Fibroblast of lung (primary cell): ENCODE data around the gene MEIOB. TPM values are rescaled to one million over a fixed set of nuclear protein-coding genes. Genes with fewer than 3 reads are reported as not detected.

Source experiments
- DNase-seq, 2 donors: peaks; one replicate each; pipeline versions ENCODE4 v3.0.0 to v3.0.0-alpha.2; 2010; ENCODE audit warnings: low read depth in 2 of 2
- H2AFZ ChIP-seq: 2 replicates; pipeline ENCODE4 v1.5.1; 2012; ENCODE audit warnings: low read length, control low read depth, inconsistent platforms
- H3K27ac ChIP-seq: 2 replicates; pipeline ENCODE4 v1.5.1; 2011; ENCODE audit warnings: low read length, control low read depth; ENCODE audit not compliant: insufficient read depth
- H3K27me3 ChIP-seq: 2 replicates; pipeline ENCODE4 v1.5.1; 2011; ENCODE audit warnings: mild to moderate bottlenecking, low read length; ENCODE audit not compliant: control insufficient read depth, insufficient read depth
- H3K36me3 ChIP-seq: 2 replicates; pipeline ENCODE4 v1.5.1; 2011; ENCODE audit warnings: low read length; ENCODE audit not compliant: control insufficient read depth, insufficient read depth
- H3K4me1 ChIP-seq: 2 replicates; pipeline ENCODE4 v1.5.1; 2011; ENCODE audit warnings: low read length; ENCODE audit not compliant: control insufficient read depth, insufficient read depth; ENCODE audit errors: extremely low read depth
- H3K4me2 ChIP-seq: 2 replicates; pipeline ENCODE4 v1.5.1; 2011; ENCODE audit warnings: low read length, control low read depth; ENCODE audit not compliant: insufficient read depth; ENCODE audit errors: extremely low read depth
- H3K4me3 ChIP-seq, 4 experiments: fragments of 200-600 bp in 1 of 4; sonication (generic) in 1 of 4; replicated peaks in 1 of 4; 2 replicates each; pipeline ENCODE4 v1.5.1; 2011 to 2016; ENCODE audit warnings: low read length in 4 of 4, low read depth in 3 of 4, mild to moderate bottlenecking in 3 of 4, control low read depth in 2 of 4, inconsistent platforms in 1 of 4, mixed read lengths in 1 of 4; ENCODE audit not compliant: insufficient read depth in 1 of 4; ENCODE audit errors: control extremely low read depth in 1 of 4
- H3K79me2 ChIP-seq: 2 replicates; pipeline ENCODE4 v1.5.1; 2012; ENCODE audit warnings: mild to moderate bottlenecking, low read length, inconsistent platforms; ENCODE audit not compliant: control insufficient read depth, insufficient read depth
- H3K9ac ChIP-seq: 2 replicates; pipeline ENCODE4 v1.5.1; 2011; ENCODE audit warnings: mild to moderate bottlenecking, low read length, control low read depth; ENCODE audit not compliant: insufficient read depth
- H3K9me3 ChIP-seq: 2 replicates; pipeline ENCODE4 v1.5.1; 2012; ENCODE audit warnings: low read depth, low read length; ENCODE audit not compliant: control insufficient read depth, insufficient read depth
- H4K20me1 ChIP-seq: 2 replicates; pipeline ENCODE4 v1.5.1; 2011; ENCODE audit warnings: low read length; ENCODE audit not compliant: control insufficient read depth, insufficient read depth; ENCODE audit errors: extremely low read depth
- CTCF ChIP-seq, 2 donors: IDR thresholded peaks in 1 of 2; conservative IDR thresholded peaks in 1 of 2; 1 replicate in 1 of 2; 2 replicates in 1 of 2; pipeline ENCODE4 v1.5.1; 2011 to 2012; ENCODE audit warnings: low read length in 2 of 2, control low read depth in 1 of 2, inconsistent platforms in 1 of 2, low read depth in 1 of 2, mild to moderate bottlenecking in 1 of 2
- EZH2 ChIP-seq: IDR thresholded peaks from 2 replicates; pipeline ENCODE4 v1.5.1; 2012; ENCODE audit warnings: low read length, control low read depth, mild to moderate bottlenecking; ENCODE audit errors: missing control alignments
- polyA plus RNA-seq, 2 donors: library from polyadenylated mRNA; depleted of rRNA in 1 of 2; stranded (reverse) in 1 of 2; unstranded in 1 of 2; fragments of >200 nt; gene quantifications; 2 replicates each; pipeline ENCODE4 v1.2.1, GENCODE V29; 2011 to 2012; ENCODE audit warnings: missing spikeins in 1 of 2
- total RNA-seq: library from RNA; depleted of rRNA; stranded (reverse); fragments of >200 nt; gene quantifications from 2 replicates; pipeline ENCODE4 v1.2.1, GENCODE V29; 2014

Gene MEIOB
- total and polyA plus RNA-seq, 2 donors (not counting 1 experiment from before 2014, with no cell fraction given), result not detected

DNA sequence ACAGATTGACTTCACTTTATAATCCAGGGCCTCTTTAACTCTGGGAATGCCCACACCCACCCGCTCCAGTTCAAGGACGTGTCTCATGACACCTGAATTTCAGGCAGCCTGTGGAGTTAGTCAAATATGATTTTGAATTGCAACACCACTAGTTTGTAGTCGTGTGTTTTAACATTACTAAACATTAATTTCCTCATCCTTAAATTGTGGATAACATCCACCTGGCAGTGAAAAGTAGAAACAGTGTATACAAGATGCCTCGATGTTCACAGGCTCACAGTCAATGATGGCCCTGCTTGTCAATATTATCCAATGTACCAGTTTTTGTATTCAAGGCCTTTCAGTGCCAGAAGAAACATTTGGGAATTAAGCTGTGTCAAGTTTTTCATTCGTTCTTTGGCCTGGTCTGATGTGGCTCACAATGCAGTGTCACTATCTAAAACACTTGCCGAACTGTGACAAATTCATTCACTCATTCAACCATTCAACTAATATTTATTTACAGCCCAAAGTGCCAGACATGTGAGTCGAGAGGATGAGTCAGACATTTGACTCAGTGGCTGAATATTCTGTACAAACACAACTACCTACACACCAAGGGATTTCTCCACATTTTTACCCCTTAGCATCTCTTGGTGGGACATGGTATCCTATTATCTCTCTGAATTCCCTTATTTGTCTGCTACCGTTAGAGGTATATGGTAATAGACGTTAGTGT is 1.4 kb downstream of the MEIOB start:
- peaks cover 3% of the 10 kb centered on the region for H3K4me1 ChIP-seq
- H2AFZ ChIP-seq, result no peak overlapping the region
- H3K4me2 ChIP-seq, result no peak overlapping the region
- H3K36me3 ChIP-seq, result no peaks in the 10 kb centered on the region
- H3K9ac ChIP-seq, result no peak overlapping the region
- no peaks in the 10 kb centered on the region for H3K9me3 ChIP-seq
- H3K27me3 ChIP-seq, result peaks cover 2% of the 10 kb centered on the region
- no peaks in the 10 kb centered on the region for H4K20me1 ChIP-seq
- H3K79me2 ChIP-seq, result no peaks in the 10 kb centered on the region
- TF ChIP-seq CTCF (conservative IDR thresholded peaks at IDR 0.05 in 1 of 2, IDR thresholded peaks at IDR 0.05 in 1 of 2; ENCODE audit: low read depth in 1 of 2, low read length in 2 of 2), result no peak
- no peak for TF ChIP-seq EZH2
- peak; percentile 38 to 83 for DNase-seq
- H3K4me3 ChIP-seq, result no peak overlapping the region
- no peak overlapping the region for H3K27ac ChIP-seq

GRCh38 chr16:1865902-1866690 is 5.9 kb downstream of the MEIOB start:
- H3K4me1 ChIP-seq, result peaks cover 3% of the 10 kb centered on the region
- no peaks in the 10 kb centered on the region for H3K79me2 ChIP-seq
- no peak overlapping the region for H2AFZ ChIP-seq
- no peak overlapping the region for H3K9ac ChIP-seq
- H4K20me1 ChIP-seq, result no peaks in the 10 kb centered on the region
- no peak overlapping the region for H3K4me2 ChIP-seq
- H3K36me3 ChIP-seq, result no peaks in the 10 kb centered on the region
- no peak overlapping the region for H3K27ac ChIP-seq
- H3K4me3 ChIP-seq, result no peak overlapping the region
- no peaks in the 10 kb centered on the region for H3K27me3 ChIP-seq
- DNase-seq, result no peak
- H3K9me3 ChIP-seq, result no peaks in the 10 kb centered on the region
- TF ChIP-seq EZH2 (no peak), CTCF (conservative IDR thresholded peaks at IDR 0.05 in 1 of 2, IDR thresholded peaks at IDR 0.05 in 1 of 2; ENCODE audit: low read depth in 1 of 2, low read length in 2 of 2) (no peak)

DNA sequence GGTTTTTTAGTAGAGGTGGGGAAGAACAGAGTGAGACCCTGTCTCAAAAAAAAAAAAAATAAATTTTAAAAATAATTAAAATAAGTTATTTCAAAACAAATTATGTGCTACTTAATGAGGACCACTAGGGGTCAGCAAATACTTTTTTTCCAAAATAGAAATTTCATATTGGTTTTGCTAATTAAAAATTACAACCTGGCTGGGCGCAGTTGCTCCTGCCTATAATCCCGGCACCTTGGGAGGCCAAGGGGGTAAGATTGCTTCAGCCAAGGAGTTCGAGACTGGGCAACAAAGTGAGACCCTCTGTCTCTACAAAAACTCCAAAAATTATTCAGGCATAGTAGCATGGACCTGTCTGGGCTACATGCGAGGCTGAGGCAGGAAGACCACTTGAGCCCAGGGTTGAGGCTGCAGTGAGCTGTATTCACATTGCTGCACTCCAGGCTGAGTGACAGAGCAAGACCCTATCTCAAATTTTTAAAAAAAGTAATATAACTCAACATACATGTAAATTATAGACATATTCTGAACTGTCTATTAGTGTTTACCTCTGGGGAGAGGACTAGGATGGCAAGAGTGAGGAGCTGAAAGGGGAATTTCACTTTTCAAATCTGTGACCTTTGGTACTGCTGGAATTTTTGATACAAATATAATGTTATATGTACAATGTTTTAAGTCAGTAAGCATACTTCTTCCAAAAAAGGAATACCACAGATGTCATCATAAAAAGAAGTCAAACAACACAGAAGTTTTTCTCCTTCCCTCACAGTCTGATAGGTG is 8.1 kb downstream of the MEIOB start:
- H3K27ac ChIP-seq, result no peak overlapping the region
- no peaks in the 10 kb centered on the region for H3K79me2 ChIP-seq
- no peak overlapping the region for H2AFZ ChIP-seq
- no peaks in the 10 kb centered on the region for H3K9me3 ChIP-seq
- H3K4me1 ChIP-seq, result no peaks in the 10 kb centered on the region
- no peak overlapping the region for H3K9ac ChIP-seq
- H4K20me1 ChIP-seq, result no peaks in the 10 kb centered on the region
- H3K36me3 ChIP-seq, result no peaks in the 10 kb centered on the region
- peaks cover 9% of the 10 kb centered on the region for H3K27me3 ChIP-seq
- no peak overlapping the region for H3K4me3 ChIP-seq
- TF ChIP-seq CTCF (conservative IDR thresholded peaks at IDR 0.05 in 1 of 2, IDR thresholded peaks at IDR 0.05 in 1 of 2; ENCODE audit: low read depth in 1 of 2, low read length in 2 of 2) (peak in 1 of 2 donors; percentile 55), EZH2 (no peak)
- peak; percentile 33 to 68 for DNase-seq
- H3K4me2 ChIP-seq, result no peak overlapping the region
